Body of pancreas (tissue), 4 donors: ENCODE results near the gene FXYD3.

ENCODE experiments used
- CTCF ChIP-seq, 7 experiments: fragments of 450-650 bp in 4 of 7; fragments of 200-600 bp in 3 of 7; sonication (generic) in 3 of 7; IDR thresholded peaks; one replicate each; pipeline ENCODE4 v1.5.1; 2016 to 2019; ENCODE audit warnings: antibody characterized with exemption in 7 of 7
- POLR2A ChIP-seq, 3 donors: fragments of 450-650 bp; IDR thresholded peaks; one replicate each; pipeline ENCODE4 v1.6.1; 2016; ENCODE audit warnings: antibody characterized with exemption in 3 of 3, mild to moderate bottlenecking in 2 of 3

GRCh38 chr19:35136977-35137702 is 21.5 kb downstream of the FXYD3 start:
- TF ChIP-seq CTCF (IDR thresholded peaks at IDR 0.05) (no peak), POLR2A (IDR thresholded peaks at IDR 0.05) (peak in 1 of 3 donors; percentile 16)
